Measurements from ENCODE around the gene CD7. TPM values are rescaled to one million over a fixed set of nuclear protein-coding genes. Genes with fewer than 3 reads are reported as not detected.

Gene CD7
- polyA plus RNA-seq, 1 of the 3 experiments (the other 2 are of a cell fraction) = 0.07 TPM

GRCh38 chr17:82299452-82299851 is 18.0 kb downstream of the CD7 start:
- Histone ChIP-seq H3K4me3 (ENCODE audit: low read depth in 2 of 2, low read length in 1 of 2) (no peak overlapping the region), H3K4me1 (ENCODE audit: control insufficient read depth in 1 of 2, insufficient read depth in 2 of 2, low read depth in 1 of 2, low read length in 1 of 2) (peaks cover 21 to 28% of the 10 kb centered on the region in 2 experiments; a peak in 3 of 4 replicates), H3K27ac (ENCODE audit: low read depth in 2 of 2, low read length in 1 of 2) (no peak overlapping the region), H3K9me3 (no peaks in the 10 kb centered on the region), H3K9ac (no peak overlapping the region), H3F3A (replicated peaks; ENCODE audit: insufficient read depth) (peaks cover 20% of the 10 kb centered on the region), H3K4me2 (no peak overlapping the region), H3K79me2 (ENCODE audit: insufficient read depth) (no peaks in the 10 kb centered on the region), H3K36me3 (replicated peaks in 1 of 2; ENCODE audit: control insufficient read depth in 1 of 2, insufficient read depth in 2 of 2, low read length in 1 of 2) (no peaks in the 10 kb centered on the region), H4K20me1 (ENCODE audit: insufficient read depth) (no peaks in the 10 kb centered on the region), H3K27me3 (ENCODE audit: insufficient read depth) (no peaks in the 10 kb centered on the region), H3K9me2 (no peaks in the 10 kb centered on the region), H2AFZ (ENCODE audit: low read depth) (no peak overlapping the region)
- no peak for DNase-seq
- ChIA-PET POLR2A (no interaction called here), CTCF (interaction anchor here (1.5 to 15.1 kb wide), 11 partner anchors 11 to 117 kb away, joined by 5 to 184 read pairs (median 24); partner anchors contain the start of genes CD7, HEXD, OGFOD3 and SECTM1)
- 95% methylated on average over 9 of the region's 10 CpGs for WGBS (ENCODE audit: low lambda C conversion rate)
- TF ChIP-seq, protein P1, sequence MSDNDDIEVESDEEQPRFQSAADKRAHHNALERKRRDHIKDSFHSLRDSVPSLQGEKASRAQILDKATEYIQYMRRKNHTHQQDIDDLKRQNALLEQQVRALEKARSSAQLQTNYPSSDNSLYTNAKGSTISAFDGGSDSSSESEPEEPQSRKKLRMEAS (IDR thresholded peaks at IDR 0.05; ENCODE audit: low read depth) = no peak
- TF ChIP-seq MXI1 (IDR thresholded peaks at IDR 0.05; ENCODE audit: low read depth, low read length) (no peak), TCF12 (IDR thresholded peaks at IDR 0.05) (no peak), YY1 (IDR thresholded peaks at IDR 0.05; ENCODE audit: low read depth) (no peak), NFIC (IDR thresholded peaks at IDR 0.05; ENCODE audit: borderline replicate concordance) (no peak), JUND (IDR thresholded peaks at IDR 0.05) (no peak), RAD21 (IDR thresholded peaks at IDR 0.05; ENCODE audit: low read length) (no peak), SIN3A (IDR thresholded peaks at IDR 0.05; ENCODE audit: borderline replicate concordance, low read depth, low read length) (no peak), ELF1 (IDR thresholded peaks at IDR 0.05) (no peak), USF2 (IDR thresholded peaks at IDR 0.05; ENCODE audit: borderline replicate concordance, low read depth, low read length) (no peak), MEF2A (IDR thresholded peaks at IDR 0.05; ENCODE audit: borderline replicate concordance, low read depth) (no peak), RXRA (IDR thresholded peaks at IDR 0.05; ENCODE audit: borderline replicate concordance, low read depth) (no peak), FOSL2 (IDR thresholded peaks at IDR 0.05; ENCODE audit: borderline replicate concordance, low read depth) (no peak), FOXJ3 (CRISPR knock-in tag; IDR thresholded peaks at IDR 0.05) (no peak), GABPA (IDR thresholded peaks at IDR 0.05; ENCODE audit: low read depth) (no peak)
- TF ChIP-seq, protein P2, sequence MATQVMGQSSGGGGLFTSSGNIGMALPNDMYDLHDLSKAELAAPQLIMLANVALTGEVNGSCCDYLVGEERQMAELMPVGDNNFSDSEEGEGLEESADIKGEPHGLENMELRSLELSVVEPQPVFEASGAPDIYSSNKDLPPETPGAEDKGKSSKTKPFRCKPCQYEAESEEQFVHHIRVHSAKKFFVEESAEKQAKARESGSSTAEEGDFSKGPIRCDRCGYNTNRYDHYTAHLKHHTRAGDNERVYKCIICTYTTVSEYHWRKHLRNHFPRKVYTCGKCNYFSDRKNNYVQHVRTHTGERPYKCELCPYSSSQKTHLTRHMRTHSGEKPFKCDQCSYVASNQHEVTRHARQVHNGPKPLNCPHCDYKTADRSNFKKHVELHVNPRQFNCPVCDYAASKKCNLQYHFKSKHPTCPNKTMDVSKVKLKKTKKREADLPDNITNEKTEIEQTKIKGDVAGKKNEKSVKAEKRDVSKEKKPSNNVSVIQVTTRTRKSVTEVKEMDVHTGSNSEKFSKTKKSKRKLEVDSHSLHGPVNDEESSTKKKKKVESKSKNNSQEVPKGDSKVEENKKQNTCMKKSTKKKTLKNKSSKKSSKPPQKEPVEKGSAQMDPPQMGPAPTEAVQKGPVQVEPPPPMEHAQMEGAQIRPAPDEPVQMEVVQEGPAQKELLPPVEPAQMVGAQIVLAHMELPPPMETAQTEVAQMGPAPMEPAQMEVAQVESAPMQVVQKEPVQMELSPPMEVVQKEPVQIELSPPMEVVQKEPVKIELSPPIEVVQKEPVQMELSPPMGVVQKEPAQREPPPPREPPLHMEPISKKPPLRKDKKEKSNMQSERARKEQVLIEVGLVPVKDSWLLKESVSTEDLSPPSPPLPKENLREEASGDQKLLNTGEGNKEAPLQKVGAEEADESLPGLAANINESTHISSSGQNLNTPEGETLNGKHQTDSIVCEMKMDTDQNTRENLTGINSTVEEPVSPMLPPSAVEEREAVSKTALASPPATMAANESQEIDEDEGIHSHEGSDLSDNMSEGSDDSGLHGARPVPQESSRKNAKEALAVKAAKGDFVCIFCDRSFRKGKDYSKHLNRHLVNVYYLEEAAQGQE (IDR thresholded peaks at IDR 0.05; ENCODE audit: low read depth, low read length) = no peak
- TF ChIP-seq, protein P3, sequence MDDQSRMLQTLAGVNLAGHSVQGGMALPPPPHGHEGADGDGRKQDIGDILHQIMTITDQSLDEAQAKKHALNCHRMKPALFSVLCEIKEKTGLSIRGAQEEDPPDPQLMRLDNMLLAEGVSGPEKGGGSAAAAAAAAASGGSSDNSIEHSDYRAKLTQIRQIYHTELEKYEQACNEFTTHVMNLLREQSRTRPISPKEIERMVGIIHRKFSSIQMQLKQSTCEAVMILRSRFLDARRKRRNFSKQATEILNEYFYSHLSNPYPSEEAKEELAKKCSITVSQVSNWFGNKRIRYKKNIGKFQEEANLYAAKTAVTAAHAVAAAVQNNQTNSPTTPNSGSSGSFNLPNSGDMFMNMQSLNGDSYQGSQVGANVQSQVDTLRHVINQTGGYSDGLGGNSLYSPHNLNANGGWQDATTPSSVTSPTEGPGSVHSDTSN (IDR thresholded peaks at IDR 0.05) = no peak
- TF ChIP-seq, protein P4, sequence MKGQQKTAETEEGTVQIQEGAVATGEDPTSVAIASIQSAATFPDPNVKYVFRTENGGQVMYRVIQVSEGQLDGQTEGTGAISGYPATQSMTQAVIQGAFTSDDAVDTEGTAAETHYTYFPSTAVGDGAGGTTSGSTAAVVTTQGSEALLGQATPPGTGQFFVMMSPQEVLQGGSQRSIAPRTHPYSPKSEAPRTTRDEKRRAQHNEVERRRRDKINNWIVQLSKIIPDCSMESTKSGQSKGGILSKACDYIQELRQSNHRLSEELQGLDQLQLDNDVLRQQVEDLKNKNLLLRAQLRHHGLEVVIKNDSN (IDR thresholded peaks at IDR 0.05; ENCODE audit: borderline replicate concordance, low read depth) = no peak
- TF ChIP-seq, protein P5, sequence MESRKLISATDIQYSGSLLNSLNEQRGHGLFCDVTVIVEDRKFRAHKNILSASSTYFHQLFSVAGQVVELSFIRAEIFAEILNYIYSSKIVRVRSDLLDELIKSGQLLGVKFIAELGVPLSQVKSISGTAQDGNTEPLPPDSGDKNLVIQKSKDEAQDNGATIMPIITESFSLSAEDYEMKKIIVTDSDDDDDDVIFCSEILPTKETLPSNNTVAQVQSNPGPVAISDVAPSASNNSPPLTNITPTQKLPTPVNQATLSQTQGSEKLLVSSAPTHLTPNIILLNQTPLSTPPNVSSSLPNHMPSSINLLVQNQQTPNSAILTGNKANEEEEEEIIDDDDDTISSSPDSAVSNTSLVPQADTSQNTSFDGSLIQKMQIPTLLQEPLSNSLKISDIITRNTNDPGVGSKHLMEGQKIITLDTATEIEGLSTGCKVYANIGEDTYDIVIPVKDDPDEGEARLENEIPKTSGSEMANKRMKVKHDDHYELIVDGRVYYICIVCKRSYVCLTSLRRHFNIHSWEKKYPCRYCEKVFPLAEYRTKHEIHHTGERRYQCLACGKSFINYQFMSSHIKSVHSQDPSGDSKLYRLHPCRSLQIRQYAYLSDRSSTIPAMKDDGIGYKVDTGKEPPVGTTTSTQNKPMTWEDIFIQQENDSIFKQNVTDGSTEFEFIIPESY (IDR thresholded peaks at IDR 0.05; ENCODE audit: borderline replicate concordance, low read depth) = no peak

Measured in SK-N-SH (cell line).